ENCODE data around the gene LRAT.
A peak's percentile ranks its signal among the peaks of the same experiment; 100 is the strongest.

LRAT gene

DNA sequence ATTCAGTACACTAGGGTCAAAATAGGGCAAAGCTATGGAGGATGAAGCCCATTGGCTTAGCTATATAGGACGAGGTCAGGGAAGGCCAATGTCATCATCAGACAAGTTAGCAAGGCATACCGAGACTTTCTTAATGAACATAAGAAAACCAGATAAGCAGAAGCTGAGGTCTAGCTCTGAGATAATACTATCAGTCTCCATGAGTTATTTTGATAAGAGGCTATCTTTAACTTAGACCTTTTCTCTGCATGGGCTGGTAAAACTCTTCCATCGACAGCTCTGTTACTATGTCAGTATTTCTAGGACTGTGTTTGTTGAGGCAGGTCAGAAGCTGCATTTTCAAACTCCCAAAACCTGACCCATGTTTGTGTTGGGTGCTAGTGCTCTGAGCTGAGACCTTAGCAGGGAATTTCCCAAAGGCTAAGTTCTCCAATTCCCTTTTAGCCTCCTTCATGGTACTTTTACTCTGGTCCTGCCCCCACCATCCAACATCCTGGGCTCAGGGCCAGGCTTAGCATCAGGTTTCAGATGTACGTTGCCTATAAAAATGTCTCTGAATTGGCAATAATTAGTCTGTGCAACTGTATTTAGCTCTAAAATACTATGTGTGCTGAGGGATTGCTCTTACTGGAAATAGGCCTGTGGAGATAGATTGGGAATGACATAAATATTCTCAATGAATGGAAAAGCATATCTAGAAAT lies 29.3 kb upstream of the LRAT start:
- H3K9me3 ChIP-seq (ENCODE audit: insufficient read depth, low read length) = no peaks in the 10 kb centered on the region
- no peak overlapping the region for H2AFZ ChIP-seq (ENCODE audit: low read depth, low read length)
- no peaks in the 10 kb centered on the region for H3K36me3 ChIP-seq (replicated peaks; ENCODE audit: low read depth, low read length)
- TF ChIP-seq, protein P1, sequence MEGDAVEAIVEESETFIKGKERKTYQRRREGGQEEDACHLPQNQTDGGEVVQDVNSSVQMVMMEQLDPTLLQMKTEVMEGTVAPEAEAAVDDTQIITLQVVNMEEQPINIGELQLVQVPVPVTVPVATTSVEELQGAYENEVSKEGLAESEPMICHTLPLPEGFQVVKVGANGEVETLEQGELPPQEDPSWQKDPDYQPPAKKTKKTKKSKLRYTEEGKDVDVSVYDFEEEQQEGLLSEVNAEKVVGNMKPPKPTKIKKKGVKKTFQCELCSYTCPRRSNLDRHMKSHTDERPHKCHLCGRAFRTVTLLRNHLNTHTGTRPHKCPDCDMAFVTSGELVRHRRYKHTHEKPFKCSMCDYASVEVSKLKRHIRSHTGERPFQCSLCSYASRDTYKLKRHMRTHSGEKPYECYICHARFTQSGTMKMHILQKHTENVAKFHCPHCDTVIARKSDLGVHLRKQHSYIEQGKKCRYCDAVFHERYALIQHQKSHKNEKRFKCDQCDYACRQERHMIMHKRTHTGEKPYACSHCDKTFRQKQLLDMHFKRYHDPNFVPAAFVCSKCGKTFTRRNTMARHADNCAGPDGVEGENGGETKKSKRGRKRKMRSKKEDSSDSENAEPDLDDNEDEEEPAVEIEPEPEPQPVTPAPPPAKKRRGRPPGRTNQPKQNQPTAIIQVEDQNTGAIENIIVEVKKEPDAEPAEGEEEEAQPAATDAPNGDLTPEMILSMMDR (IDR thresholded peaks at IDR 0.05; ENCODE audit: low read depth, low read length) = no peak
- TF ChIP-seq EZH2phosphoT487 (IDR thresholded peaks at IDR 0.05; ENCODE audit: low read depth) = no peak
- H4K20me1 ChIP-seq (ENCODE audit: insufficient read depth, low read length) = no peaks in the 10 kb centered on the region
- no peak overlapping the region for H3K4me2 ChIP-seq (ENCODE audit: low read length)
- no peaks in the 10 kb centered on the region for H3K27me3 ChIP-seq (ENCODE audit: low read depth, low read length)
- H3K9ac ChIP-seq (ENCODE audit: low read length) = no peak overlapping the region
- no peak overlapping the region for H3K27ac ChIP-seq (ENCODE audit: low read length)
- H3K79me2 ChIP-seq (ENCODE audit: low read length) = no peaks in the 10 kb centered on the region
- H3K4me3 ChIP-seq (ENCODE audit: low read length) = no peak overlapping the region
- no peaks in the 10 kb centered on the region for H3K4me1 ChIP-seq (ENCODE audit: low read length)

DNA sequence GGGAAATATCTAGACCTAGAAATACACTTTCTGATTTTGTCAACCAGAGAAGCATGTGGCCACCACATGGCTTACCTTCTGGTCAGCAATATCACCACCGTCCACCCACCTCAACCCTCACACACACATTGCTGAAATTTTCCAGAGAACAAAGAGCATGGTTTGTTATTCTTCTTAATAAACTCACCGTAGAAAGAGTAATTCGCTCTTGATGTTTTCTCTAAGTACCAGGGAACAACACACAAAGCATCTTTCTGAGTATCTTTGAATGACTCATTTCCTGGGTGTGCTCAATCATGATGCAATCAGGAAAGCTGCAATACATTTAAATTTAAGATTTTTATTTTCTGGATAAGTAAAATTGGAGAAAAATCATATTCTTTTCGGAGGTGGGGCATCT lies 24.7 kb upstream of the LRAT start:
- no peak overlapping the region for H3K4me2 ChIP-seq (ENCODE audit: low read length)
- H2AFZ ChIP-seq (ENCODE audit: low read depth, low read length) = 0 out of 2 replicates have a peak overlapping the region, but pooled peaks have one; percentile 5
- no peak overlapping the region for H3K9ac ChIP-seq (ENCODE audit: low read length)
- H3K27ac ChIP-seq (ENCODE audit: low read length) = no peak overlapping the region
- no peaks in the 10 kb centered on the region for H4K20me1 ChIP-seq (ENCODE audit: insufficient read depth, low read length)
- no peaks in the 10 kb centered on the region for H3K36me3 ChIP-seq (replicated peaks; ENCODE audit: low read depth, low read length)
- no peak overlapping the region for H3K4me3 ChIP-seq (ENCODE audit: low read length)
- H3K27me3 ChIP-seq (ENCODE audit: low read depth, low read length) = no peaks in the 10 kb centered on the region
- no peaks in the 10 kb centered on the region for H3K79me2 ChIP-seq (ENCODE audit: low read length)
- H3K9me3 ChIP-seq (ENCODE audit: insufficient read depth, low read length) = no peaks in the 10 kb centered on the region
- no peaks in the 10 kb centered on the region for H3K4me1 ChIP-seq (ENCODE audit: low read length)
- no peak for TF ChIP-seq EZH2phosphoT487 (IDR thresholded peaks at IDR 0.05; ENCODE audit: low read depth)
- TF ChIP-seq, protein P1 (IDR thresholded peaks at IDR 0.05; ENCODE audit: low read depth, low read length) = no peak

DNA sequence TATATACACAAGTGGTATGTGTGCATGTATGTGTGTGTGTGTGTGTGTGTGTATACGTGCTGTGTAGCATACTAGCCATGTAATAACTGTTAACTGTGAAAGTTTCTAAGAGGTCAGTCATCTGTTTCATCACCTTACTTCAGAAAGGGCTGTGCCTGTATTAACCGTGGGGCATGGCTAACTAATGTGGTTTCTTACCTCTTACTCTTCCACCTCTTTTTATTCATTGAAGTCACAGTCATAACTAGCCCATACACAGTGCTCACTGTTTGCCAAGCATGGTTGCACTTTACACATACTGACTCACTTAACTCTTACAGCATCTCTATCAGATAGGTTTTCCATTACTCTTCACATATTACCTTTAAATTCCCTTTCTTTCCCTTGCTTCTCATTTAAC lies 23.7 kb upstream of the LRAT start:
- Histone ChIP-seq H3K9ac (ENCODE audit: low read length) (no peak overlapping the region), H3K4me3 (ENCODE audit: low read length) (no peak overlapping the region), H3K4me1 (ENCODE audit: low read length) (no peaks in the 10 kb centered on the region), H3K79me2 (ENCODE audit: low read length) (no peaks in the 10 kb centered on the region), H4K20me1 (ENCODE audit: insufficient read depth, low read length) (no peaks in the 10 kb centered on the region), H3K27me3 (ENCODE audit: low read depth, low read length) (no peaks in the 10 kb centered on the region), H3K27ac (ENCODE audit: low read length) (no peak overlapping the region), H3K4me2 (ENCODE audit: low read length) (no peak overlapping the region), H3K9me3 (ENCODE audit: insufficient read depth, low read length) (no peaks in the 10 kb centered on the region), H3K36me3 (replicated peaks; ENCODE audit: low read depth, low read length) (no peaks in the 10 kb centered on the region), H2AFZ (ENCODE audit: low read depth, low read length) (no peak overlapping the region)
- no peak for TF ChIP-seq EZH2phosphoT487 (IDR thresholded peaks at IDR 0.05; ENCODE audit: low read depth)
- TF ChIP-seq, protein P1 (IDR thresholded peaks at IDR 0.05; ENCODE audit: low read depth, low read length) = no peak

DNA sequence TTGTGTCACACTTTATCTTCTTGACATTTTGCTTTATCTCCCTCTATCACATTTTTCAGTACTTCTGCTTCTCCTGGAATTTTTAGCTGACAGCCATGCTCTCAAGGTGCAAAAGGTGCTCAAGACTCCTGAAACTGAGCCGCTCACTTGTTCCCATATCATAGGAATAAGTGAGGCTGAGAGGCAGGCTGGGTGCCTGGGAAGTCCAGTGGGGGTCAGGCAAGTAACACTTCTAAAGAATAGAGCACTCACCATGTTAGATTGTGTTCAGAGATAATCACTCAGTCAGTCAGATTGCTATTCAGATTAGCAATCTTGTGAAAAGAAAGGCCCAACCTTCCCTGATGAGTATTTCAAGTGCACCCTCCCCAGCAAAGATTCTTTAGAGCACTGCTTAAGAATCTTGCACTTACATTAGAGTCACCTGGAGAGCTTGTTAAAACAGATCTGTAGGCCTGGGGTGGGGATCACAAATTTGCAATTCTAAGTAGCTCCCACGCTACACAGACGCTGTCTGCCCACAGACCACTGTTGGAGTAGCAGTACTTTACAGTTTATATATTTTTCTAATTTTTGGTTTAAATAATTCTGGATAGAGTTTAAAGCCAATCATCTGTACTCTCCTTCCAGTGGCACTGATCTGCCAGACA lies 23.1 kb upstream of the LRAT start:
- Histone ChIP-seq H3K4me2 (ENCODE audit: low read length) (no peak overlapping the region), H3K9ac (ENCODE audit: low read length) (no peak overlapping the region), H3K27ac (ENCODE audit: low read length) (no peak overlapping the region), H3K4me3 (ENCODE audit: low read length) (no peak overlapping the region), H3K4me1 (ENCODE audit: low read length) (no peaks in the 10 kb centered on the region), H3K36me3 (replicated peaks; ENCODE audit: low read depth, low read length) (no peaks in the 10 kb centered on the region), H3K9me3 (ENCODE audit: insufficient read depth, low read length) (no peaks in the 10 kb centered on the region), H4K20me1 (ENCODE audit: insufficient read depth, low read length) (no peaks in the 10 kb centered on the region), H2AFZ (ENCODE audit: low read depth, low read length) (no peak overlapping the region), H3K79me2 (ENCODE audit: low read length) (no peaks in the 10 kb centered on the region), H3K27me3 (ENCODE audit: low read depth, low read length) (no peaks in the 10 kb centered on the region)
- no peak for TF ChIP-seq EZH2phosphoT487 (IDR thresholded peaks at IDR 0.05; ENCODE audit: low read depth)
- TF ChIP-seq, protein P1 (IDR thresholded peaks at IDR 0.05; ENCODE audit: low read depth, low read length) = no peak
